ENCODE measurements around the gene CLSTN2. TPM values are rescaled to one million over a fixed set of nuclear protein-coding genes. Genes with fewer than 3 reads are reported as not detected.

CLSTN2 gene
- total and polyA plus RNA-seq, 12 donors = 0.67 to 17.8 (median 5.3) TPM

- Histone ChIP-seq H3K27ac (no peak overlapping the region), H3K36me3 (replicated peaks in 1 of 2) (no peaks in the 10 kb centered on the region), H3K27me3 (no peaks in the 10 kb centered on the region), H3K4me3 (no peak overlapping the region), H3K9me3 (replicated peaks in 1 of 3) (no peaks in the 10 kb centered on the region), H3K4me1 (replicated peaks in 1 of 2) (no peaks in the 10 kb centered on the region)
- TF ChIP-seq, protein P1, sequence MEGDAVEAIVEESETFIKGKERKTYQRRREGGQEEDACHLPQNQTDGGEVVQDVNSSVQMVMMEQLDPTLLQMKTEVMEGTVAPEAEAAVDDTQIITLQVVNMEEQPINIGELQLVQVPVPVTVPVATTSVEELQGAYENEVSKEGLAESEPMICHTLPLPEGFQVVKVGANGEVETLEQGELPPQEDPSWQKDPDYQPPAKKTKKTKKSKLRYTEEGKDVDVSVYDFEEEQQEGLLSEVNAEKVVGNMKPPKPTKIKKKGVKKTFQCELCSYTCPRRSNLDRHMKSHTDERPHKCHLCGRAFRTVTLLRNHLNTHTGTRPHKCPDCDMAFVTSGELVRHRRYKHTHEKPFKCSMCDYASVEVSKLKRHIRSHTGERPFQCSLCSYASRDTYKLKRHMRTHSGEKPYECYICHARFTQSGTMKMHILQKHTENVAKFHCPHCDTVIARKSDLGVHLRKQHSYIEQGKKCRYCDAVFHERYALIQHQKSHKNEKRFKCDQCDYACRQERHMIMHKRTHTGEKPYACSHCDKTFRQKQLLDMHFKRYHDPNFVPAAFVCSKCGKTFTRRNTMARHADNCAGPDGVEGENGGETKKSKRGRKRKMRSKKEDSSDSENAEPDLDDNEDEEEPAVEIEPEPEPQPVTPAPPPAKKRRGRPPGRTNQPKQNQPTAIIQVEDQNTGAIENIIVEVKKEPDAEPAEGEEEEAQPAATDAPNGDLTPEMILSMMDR (IDR thresholded peaks at IDR 0.05) = no peak
- TF ChIP-seq POLR2A (IDR thresholded peaks at IDR 0.05) = no peak
- 78 to 88% (median 83%) methylated on average over 8 to 10 of the region's 10 CpGs for WGBS, 4 donors
- DNase-seq = no peak
- intact Hi-C loops (cut with DNase I) = no loop called here
Observed at GRCh38 chr3:140521751-140522445, 586.9 kb downstream of the CLSTN2 start.

DNA sequence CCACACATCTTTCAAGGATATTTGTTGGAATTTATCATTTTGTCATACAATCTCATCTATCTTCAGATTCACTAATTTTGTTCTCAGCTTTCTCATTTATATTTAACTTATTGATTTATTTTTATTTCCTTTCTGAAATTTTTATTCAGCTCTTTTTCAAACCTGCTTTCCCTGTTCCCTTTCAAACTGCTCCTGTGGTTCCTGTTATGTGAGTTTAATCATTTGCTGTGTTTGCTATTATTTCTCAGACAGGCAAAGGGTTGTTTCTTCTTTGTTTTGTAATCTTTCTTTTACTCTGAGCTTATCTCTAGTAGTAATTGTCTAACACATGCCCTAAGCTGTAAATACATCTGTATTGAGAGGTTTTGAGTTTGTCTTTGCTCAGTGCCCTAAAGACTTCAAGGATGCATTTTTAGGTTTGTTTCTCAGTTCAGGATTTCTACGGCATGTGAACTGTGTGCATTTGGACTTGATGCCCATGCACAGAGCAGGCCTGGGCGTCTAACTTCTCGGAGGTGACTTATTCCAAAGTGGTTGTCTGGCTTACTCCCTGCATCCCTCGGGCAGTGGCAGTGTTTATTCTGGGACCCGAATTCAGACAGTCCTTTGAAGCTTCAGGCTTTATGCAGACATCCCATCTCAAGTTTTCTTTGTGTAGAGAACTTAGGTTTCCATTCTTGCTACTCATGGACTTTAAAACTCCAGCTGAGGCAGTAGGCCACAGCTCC lies 587.8 kb downstream of the CLSTN2 start:
- Histone ChIP-seq H3K36me3 (replicated peaks in 1 of 2) (no peaks in the 10 kb centered on the region), H3K4me1 (replicated peaks in 1 of 2) (no peaks in the 10 kb centered on the region), H3K4me3 (no peak overlapping the region), H3K9me3 (replicated peaks in 1 of 3) (no peaks in the 10 kb centered on the region), H3K27ac (no peak overlapping the region), H3K27me3 (no peaks in the 10 kb centered on the region)
- intact Hi-C loops (cut with DNase I) = no loop called here
- DNase-seq = no peak
- 76 to 79% (median 78%) methylated on average over 5 of the region's 5 CpGs for WGBS, 4 donors
- TF ChIP-seq, protein P1 (IDR thresholded peaks at IDR 0.05) = no peak
- TF ChIP-seq POLR2A (IDR thresholded peaks at IDR 0.05) = no peak

GRCh38 chr3:140523600-140523999 lies 588.6 kb downstream of the CLSTN2 start:
- TF ChIP-seq, protein P1 (IDR thresholded peaks at IDR 0.05) = no peak
- no peak for TF ChIP-seq POLR2A (IDR thresholded peaks at IDR 0.05)
- intact Hi-C loops (cut with DNase I) = no loop called here
- no peak for DNase-seq
- Histone ChIP-seq H3K9me3 (replicated peaks in 1 of 3) (no peaks in the 10 kb centered on the region), H3K27me3 (no peaks in the 10 kb centered on the region), H3K4me1 (replicated peaks in 1 of 2) (no peaks in the 10 kb centered on the region), H3K4me3 (no peak overlapping the region), H3K27ac (no peak overlapping the region), H3K36me3 (replicated peaks in 1 of 2) (no peaks in the 10 kb centered on the region)
- WGBS, 4 donors = 88 to 100% (median 91%) methylated on average over 1 of the region's 1 CpG

DNA sequence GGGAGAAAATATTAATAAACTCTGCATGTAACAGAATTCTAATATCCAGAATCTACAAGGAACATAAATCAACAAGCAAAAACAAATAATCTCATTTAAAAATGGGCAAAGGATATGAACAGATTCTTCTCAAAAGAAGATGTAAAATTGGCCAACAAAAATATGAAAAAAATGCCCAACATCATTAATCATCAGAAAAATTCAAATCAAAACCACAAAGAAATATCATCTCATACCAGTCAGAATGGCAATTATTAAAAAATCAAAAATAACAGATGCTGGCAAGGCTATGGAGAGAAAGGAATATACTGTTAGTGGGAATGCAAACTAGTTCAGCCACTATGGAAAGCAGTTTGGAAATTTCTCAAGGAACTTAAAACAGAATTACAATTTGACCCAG lies 592.2 kb downstream of the CLSTN2 start:
- Histone ChIP-seq H3K36me3 (replicated peaks in 1 of 2) (no peaks in the 10 kb centered on the region), H3K27me3 (no peaks in the 10 kb centered on the region), H3K4me3 (no peak overlapping the region), H3K4me1 (replicated peaks in 1 of 2) (no peaks in the 10 kb centered on the region), H3K9me3 (replicated peaks in 1 of 3) (no peaks in the 10 kb centered on the region), H3K27ac (no peak overlapping the region)
- TF ChIP-seq, protein P1 (IDR thresholded peaks at IDR 0.05) = no peak
- no peak for TF ChIP-seq POLR2A (IDR thresholded peaks at IDR 0.05)
- no peak for DNase-seq
- intact Hi-C loops (cut with DNase I) = no loop called here
